Common myeloid progenitor, CD34-positive (primary cell): Measurements from ENCODE around the gene MATK.

Experiments
- CTCF ChIA-PET: fragments of 350-600 bp; sonication (Branson Sonifier 250); formaldehyde crosslinking; loops from one replicate; lab custom pipeline; 2021; ENCODE audit warnings: antibody characterized with exemption; lab: Charles Lee
- POLR2A ChIA-PET: fragments of 350-600 bp; sonication (Branson Sonifier 250); formaldehyde crosslinking; loops from one replicate; lab custom pipeline; 2021; ENCODE audit warnings: antibody characterized with exemption; lab: Charles Lee
- DNase-seq, 3 donors: peaks; one replicate each; pipeline versions ENCODE4 v3.0.0 to v3.0.0-alpha.2; 2013
- H3K27ac ChIP-seq, 2 experiments: 1 replicate in 1 of 2; 2 replicates in 1 of 2; pipeline ENCODE4 v1.7.0; 2013; ENCODE audit warnings: inconsistent platforms in 2 of 2, low read length in 2 of 2, mild to moderate bottlenecking in 2 of 2, low read depth in 1 of 2, moderate library complexity in 1 of 2; ENCODE audit not compliant: severe bottlenecking in 2 of 2, insufficient read depth in 1 of 2, poor library complexity in 1 of 2
- H3K27me3 ChIP-seq, 5 experiments: replicated peaks in 2 of 5; 1 replicate in 3 of 5; 2 replicates in 2 of 5; pipeline versions ENCODE4 v1.6.1 to v1.7.0; 2013; ENCODE audit warnings: low read length in 4 of 5, mild to moderate bottlenecking in 2 of 5, moderate library complexity in 2 of 5, inconsistent platforms in 1 of 5; ENCODE audit not compliant: insufficient read depth in 5 of 5, control insufficient read depth in 4 of 5
- H3K36me3 ChIP-seq, 4 experiments: 1 replicate in 2 of 4; 2 replicates in 2 of 4; pipeline versions ENCODE4 v1.6.1 to v1.7.0; 2013; ENCODE audit warnings: low read length in 3 of 4, control low read depth in 1 of 4, mild to moderate bottlenecking in 1 of 4; ENCODE audit not compliant: control insufficient read depth in 4 of 4, insufficient read depth in 4 of 4
- H3K4me1 ChIP-seq, 4 experiments: 1 replicate in 3 of 4; 2 replicates in 1 of 4; pipeline versions ENCODE4 v1.6.1 to v1.7.1; 2013; ENCODE audit warnings: low read length in 3 of 4, mild to moderate bottlenecking in 3 of 4, control low read depth in 1 of 4, inconsistent platforms in 1 of 4, moderate library complexity in 1 of 4; ENCODE audit not compliant: control insufficient read depth in 4 of 4, insufficient read depth in 4 of 4; ENCODE audit errors: control extremely low read depth in 1 of 4
- H3K4me3 ChIP-seq, 7 experiments: 1 replicate in 4 of 7; 2 replicates in 3 of 7; pipeline versions ENCODE4 v1.5.1 to v1.7.0; 2013; ENCODE audit warnings: mild to moderate bottlenecking in 7 of 7, low read length in 6 of 7, moderate library complexity in 6 of 7, inconsistent platforms in 2 of 7, low read depth in 2 of 7, control low read depth in 1 of 7; ENCODE audit not compliant: insufficient read depth in 4 of 7, control insufficient read depth in 1 of 7; ENCODE audit errors: extremely low read depth in 1 of 7
- H3K9me3 ChIP-seq, 5 experiments: 1 replicate in 4 of 5; 2 replicates in 1 of 5; pipeline versions ENCODE4 v1.6.1 to v1.7.1; 2013; ENCODE audit warnings: low read length in 4 of 5, mild to moderate bottlenecking in 2 of 5, inconsistent platforms in 1 of 5, low read depth in 1 of 5, moderate library complexity in 1 of 5; ENCODE audit not compliant: control insufficient read depth in 4 of 5, insufficient read depth in 2 of 5; ENCODE audit errors: control extremely low read depth in 1 of 5
- WGBS: methylation state at CpG from one replicate; pipeline ENCODE4 v1.1.5; 2013; ENCODE audit not compliant: insufficient coverage; 5-methylcytosine and 5-hydroxymethylcytosine counted together

Gene MATK

GRCh38 chr19:3753631-3754410, 32.4 kb downstream of the MATK start:
- Histone ChIP-seq H3K36me3 (peaks cover 5 to 35% (median 23%) of the 10 kb centered on the region in 4 experiments), H3K4me1 (no peaks in the 10 kb centered on the region), H3K4me3 (no peak overlapping the region), H3K9me3 (no peaks in the 10 kb centered on the region), H3K27ac (no peak overlapping the region), H3K27me3 (no peaks in the 10 kb centered on the region)
- POLR2A ChIA-PET = no interaction called here
- DNase-seq = no peak
- CTCF ChIA-PET = no interaction called here
- WGBS = 97% methylated on average over 40 of the region's 51 CpGs

DNA sequence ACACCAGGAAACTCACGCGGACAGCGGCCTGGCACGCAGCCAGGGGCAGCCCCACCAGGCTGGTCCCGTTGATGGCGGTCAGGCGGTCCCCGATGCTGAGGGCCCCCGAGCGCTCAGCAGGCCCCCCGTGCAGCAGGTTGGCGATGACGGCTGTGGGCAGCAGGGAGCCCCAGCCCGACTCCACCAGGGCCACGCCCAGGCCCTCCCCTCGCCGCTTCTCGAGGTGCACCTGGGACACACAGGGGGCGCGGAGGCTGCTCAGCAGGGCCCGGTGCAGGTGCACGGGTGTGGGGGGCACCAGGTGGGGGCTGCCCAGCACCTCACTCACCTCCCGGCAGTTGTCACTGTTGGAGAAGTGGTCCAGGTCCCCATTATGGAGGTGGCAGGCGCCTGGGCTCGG, 33.7 kb downstream of the MATK start:
- no peak overlapping the region for H3K27ac ChIP-seq
- no peaks in the 10 kb centered on the region for H3K27me3 ChIP-seq
- no peaks in the 10 kb centered on the region for H3K9me3 ChIP-seq
- 96% methylated on average over 24 of the region's 25 CpGs for WGBS
- H3K36me3 ChIP-seq = peaks cover 5 to 30% (median 20%) of the 10 kb centered on the region in 4 experiments
- ChIA-PET POLR2A (no interaction called here), CTCF (interaction anchor here (0.6 to 1.4 kb wide), 2 partner anchors 8 to 9 kb away, joined by 3 read pairs; partner anchors contain the start of gene APBA3)
- H3K4me1 ChIP-seq = no peaks in the 10 kb centered on the region
- no peak for DNase-seq
- no peak overlapping the region for H3K4me3 ChIP-seq

GRCh38 chr19:3751236-3751635, 34.9 kb downstream of the MATK start:
- Histone ChIP-seq H3K9me3 (no peaks in the 10 kb centered on the region), H3K36me3 (peaks cover 3 to 30% (median 19%) of the 10 kb centered on the region in 4 experiments), H3K4me3 (no peak overlapping the region), H3K27me3 (no peaks in the 10 kb centered on the region), H3K4me1 (no peaks in the 10 kb centered on the region), H3K27ac (no peak overlapping the region)
- DNase-seq = no peak
- WGBS = 96% methylated on average over 29 of the region's 30 CpGs
- POLR2A ChIA-PET = no interaction called here
- CTCF ChIA-PET = interaction anchor here (1.4 kb wide), 1 partner anchor 9 kb away, joined by 3 read pairs; no protein-coding TSS in a partner anchor

DNA sequence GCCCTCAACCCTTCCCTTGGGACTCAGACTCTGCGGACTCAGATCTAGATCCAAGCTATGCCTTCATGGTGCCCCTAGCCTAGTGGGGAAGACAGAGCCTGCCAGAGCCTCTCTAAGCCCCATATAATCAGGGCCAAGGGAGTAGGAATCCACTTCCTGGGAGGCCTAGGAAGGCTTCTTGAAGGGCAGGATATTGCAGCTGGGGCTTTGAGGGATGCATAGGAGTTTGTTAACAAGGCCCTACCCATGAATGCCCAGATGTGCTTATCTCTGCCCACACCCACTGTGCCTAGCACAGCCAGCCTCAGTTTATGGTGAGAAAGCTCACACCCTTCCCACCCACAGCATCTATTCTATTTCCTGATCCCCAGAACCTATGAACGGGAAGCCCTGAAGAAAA, 36.0 kb downstream of the MATK start:
- 100% methylated on average over 2 of the region's 2 CpGs for WGBS
- no peak overlapping the region for H3K4me3 ChIP-seq
- no peak overlapping the region for H3K27ac ChIP-seq
- H3K36me3 ChIP-seq = peaks cover 3 to 30% (median 19%) of the 10 kb centered on the region in 4 experiments
- POLR2A ChIA-PET = interaction anchor here (0.5 to 0.6 kb wide), 2 partner anchors 83 to 706 kb away, joined by 3 read pairs; no protein-coding TSS in a partner anchor
- H3K4me1 ChIP-seq = no peaks in the 10 kb centered on the region
- no peak for DNase-seq
- CTCF ChIA-PET = interaction anchor here (1.3 to 1.6 kb wide), 2 partner anchors 9 to 18 kb away, joined by 4 read pairs; no protein-coding TSS in a partner anchor
- H3K9me3 ChIP-seq = no peaks in the 10 kb centered on the region
- H3K27me3 ChIP-seq = no peaks in the 10 kb centered on the region

- Histone ChIP-seq H3K27ac (no peak overlapping the region), H3K27me3 (no peaks in the 10 kb centered on the region), H3K4me1 (no peaks in the 10 kb centered on the region), H3K4me3 (no peak overlapping the region), H3K36me3 (peaks cover 3 to 30% (median 19%) of the 10 kb centered on the region in 4 experiments), H3K9me3 (no peaks in the 10 kb centered on the region)
- no peak for DNase-seq
- CTCF ChIA-PET = interaction anchor here (0.6 kb wide), 1 partner anchor 94 kb away, joined by 3 read pairs; no protein-coding TSS in a partner anchor
- POLR2A ChIA-PET = no interaction called here
- WGBS = 88% methylated on average over 5 of the region's 8 CpGs
Observed at GRCh38 chr19:3748965-3749364, 37.2 kb downstream of the MATK start.

DNA sequence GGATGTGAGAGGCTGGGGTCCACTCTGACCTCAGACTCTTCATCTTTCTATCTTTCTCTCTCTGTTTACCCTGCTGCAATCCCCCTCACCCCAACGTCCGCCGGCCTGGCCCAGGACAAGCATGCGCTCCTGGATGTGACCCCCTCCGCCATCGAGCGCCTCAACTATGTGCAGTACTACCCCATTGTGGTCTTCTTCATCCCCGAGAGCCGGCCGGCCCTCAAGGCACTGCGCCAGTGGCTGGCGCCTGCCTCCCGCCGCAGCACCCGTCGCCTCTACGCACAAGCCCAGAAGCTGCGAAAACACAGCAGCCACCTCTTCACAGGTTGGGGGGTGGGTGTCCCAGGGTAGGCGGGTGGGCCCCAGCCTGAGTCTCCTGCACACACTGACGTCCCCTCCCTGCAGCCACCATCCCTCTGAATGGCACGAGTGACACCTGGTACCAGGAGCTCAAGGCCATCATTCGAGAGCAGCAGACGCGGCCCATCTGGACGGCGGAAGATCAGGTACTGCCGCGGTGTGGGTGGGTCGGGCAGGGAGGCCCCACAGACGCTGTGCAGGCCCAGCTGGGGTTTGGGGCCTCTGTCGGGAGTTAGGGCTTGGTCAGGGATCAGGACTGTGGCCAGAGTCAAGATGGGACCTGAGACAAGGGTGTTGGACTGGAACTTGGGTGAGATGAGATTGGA, 39.7 kb downstream of the MATK start:
- ChIA-PET POLR2A (no interaction called here), CTCF (no interaction called here)
- Histone ChIP-seq H3K4me1 (no peaks in the 10 kb centered on the region), H3K27ac (no peak overlapping the region), H3K9me3 (peaks cover 0 to 3% (median 0%) of the 10 kb centered on the region in 5 experiments), H3K4me3 (no peak overlapping the region), H3K27me3 (no peaks in the 10 kb centered on the region), H3K36me3 (peaks cover 3 to 16% (median 15%) of the 10 kb centered on the region in 4 experiments)
- no peak for DNase-seq
- 93% methylated on average over 31 of the region's 31 CpGs for WGBS
